Activated T-helper 17 cell treated with anti-CD3 and anti-CD28 coated beads, Interleukin-2, amount 50 U/mL, for 72 hours (primary cell): ENCODE measurements around the gene FMOD. TPM values are rescaled to one million over a fixed set of nuclear protein-coding genes. Genes with fewer than 3 reads are reported as not detected.

Experiments
- ATAC-seq: fragments of 150-1000 bp; cut with Tn5 transposase; replicated peaks from 2 replicates; pipeline ENCODE4 v1.10.0; 2021; ENCODE audit warnings: mild to moderate bottlenecking, moderate library complexity
- H3K27ac Mint-ChIP-seq: one replicate; pipeline ENCODE4 v1.8.0; 2022; ENCODE audit warnings: mixed read lengths
- H3K27me3 Mint-ChIP-seq: one replicate; pipeline ENCODE4 v1.8.0; 2022; ENCODE audit warnings: mixed read lengths
- H3K36me3 Mint-ChIP-seq: one replicate; pipeline ENCODE4 v1.8.0; 2022; ENCODE audit warnings: low read depth, mild to moderate bottlenecking, mixed read lengths
- H3K4me1 Mint-ChIP-seq: one replicate; pipeline ENCODE4 v1.8.0; 2022; ENCODE audit warnings: mixed read lengths
- H3K4me3 Mint-ChIP-seq: one replicate; pipeline ENCODE4 v1.8.0; 2022; ENCODE audit warnings: mild to moderate bottlenecking, mixed read lengths
- H3K9me3 Mint-ChIP-seq: one replicate; pipeline ENCODE4 v1.8.0; 2022; ENCODE audit warnings: mixed read lengths
- total RNA-seq, 2 donors: library from RNA; stranded (reverse); gene quantifications; one replicate each; pipeline ENCODE4 v1.2.3, GENCODE V29; 2022

FMOD gene
- total RNA-seq, 2 donors from 2014 or later = 0.26 TPM; not detected in 1

DNA sequence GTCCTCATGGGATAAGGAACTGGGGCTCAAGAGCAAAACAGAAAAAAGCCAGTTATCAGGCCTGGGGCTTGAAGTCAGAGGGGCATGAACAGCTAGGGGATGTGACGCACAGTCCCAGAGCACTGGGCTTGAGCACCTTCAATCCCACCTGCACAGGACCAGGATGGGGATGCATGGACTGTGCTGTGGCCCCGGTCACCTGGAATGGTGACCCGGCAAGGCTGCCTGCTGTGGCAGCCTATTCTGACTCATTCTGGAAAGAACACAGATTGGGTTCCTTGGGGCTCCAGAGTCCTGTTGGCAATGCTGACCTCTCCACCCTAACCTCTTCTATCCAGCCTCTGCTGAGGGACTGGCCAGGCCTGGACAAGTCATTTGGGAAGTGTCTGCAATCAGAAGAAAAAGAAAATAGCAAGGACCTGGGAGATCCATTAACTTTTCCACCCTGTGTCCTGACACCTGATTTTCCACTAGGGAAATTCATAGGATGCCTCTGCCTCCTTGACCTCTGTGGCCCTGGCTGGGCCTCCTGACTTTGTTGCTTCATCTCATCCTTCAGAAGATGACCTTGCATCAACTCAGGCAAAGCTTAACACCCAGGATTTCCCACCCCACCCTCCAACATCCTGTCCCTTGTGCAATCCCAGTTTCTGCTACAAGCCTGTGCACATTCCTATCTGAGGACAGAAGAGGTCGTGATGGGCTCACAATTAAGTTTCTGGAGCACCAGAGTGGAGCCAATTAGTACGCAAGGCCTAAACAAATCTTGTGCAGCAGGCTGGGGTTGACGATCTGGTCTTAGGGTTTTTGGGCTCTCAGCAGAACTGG, 17.9 kb upstream of the FMOD start:
- Mint-ChIP-seq H3K27ac (no peak overlapping the region), H3K4me1 (no peaks in the 10 kb centered on the region), H3K27me3 (peaks cover 14% of the 10 kb centered on the region), H3K4me3 (no peak overlapping the region), H3K36me3 (no peaks in the 10 kb centered on the region), H3K9me3 (no peaks in the 10 kb centered on the region)
- ATAC-seq = no peak

DNA sequence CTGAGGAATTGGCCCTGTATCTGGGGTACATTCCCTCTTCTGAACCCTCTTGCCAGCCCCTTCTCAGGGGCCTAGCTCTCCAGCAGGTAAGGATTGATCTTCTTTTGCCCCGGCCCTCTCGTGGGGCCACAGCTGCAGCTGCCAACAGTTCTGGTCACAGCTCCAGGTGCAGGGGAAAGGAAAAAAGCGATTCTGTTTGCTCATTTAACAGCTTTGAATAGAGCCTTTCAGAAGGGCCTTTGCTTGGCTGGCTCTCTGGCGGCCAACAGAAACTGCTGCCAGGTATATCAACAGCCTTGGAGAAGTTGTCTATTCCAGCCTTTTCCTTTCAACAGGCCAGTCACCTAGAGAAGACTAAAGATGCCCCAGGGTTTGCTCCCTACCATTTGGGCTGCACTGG, 16.1 kb upstream of the FMOD start:
- Mint-ChIP-seq H3K4me3 (no peak overlapping the region), H3K4me1 (no peaks in the 10 kb centered on the region), H3K27me3 (peaks cover 14% of the 10 kb centered on the region), H3K27ac (no peak overlapping the region), H3K36me3 (no peaks in the 10 kb centered on the region), H3K9me3 (no peaks in the 10 kb centered on the region)
- ATAC-seq = no peak

DNA sequence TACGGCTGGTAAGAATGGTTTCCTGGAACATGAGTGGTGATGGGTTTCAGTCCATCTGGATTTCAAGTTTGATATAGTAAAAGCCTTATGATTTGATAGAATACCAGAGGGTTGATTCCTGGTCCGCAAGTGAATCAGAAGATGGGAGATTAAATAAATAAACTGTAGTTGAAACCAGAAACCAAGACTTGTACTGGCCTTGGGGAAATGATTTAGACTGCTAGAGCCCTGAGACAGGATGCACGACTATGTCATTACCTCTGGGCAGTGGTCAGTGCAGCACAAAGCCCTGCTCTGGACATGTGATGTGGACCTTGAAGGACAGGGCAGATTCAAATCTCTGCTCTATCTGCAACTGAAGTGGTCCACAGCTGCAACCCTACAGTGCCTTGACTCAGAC, 15.6 kb upstream of the FMOD start:
- no peak overlapping the region for H3K4me3 Mint-ChIP-seq
- H3K36me3 Mint-ChIP-seq = no peaks in the 10 kb centered on the region
- H3K9me3 Mint-ChIP-seq = no peaks in the 10 kb centered on the region
- no peak overlapping the region for H3K27ac Mint-ChIP-seq
- no peaks in the 10 kb centered on the region for H3K4me1 Mint-ChIP-seq
- H3K27me3 Mint-ChIP-seq = peaks cover 14% of the 10 kb centered on the region
- no peak for ATAC-seq

DNA sequence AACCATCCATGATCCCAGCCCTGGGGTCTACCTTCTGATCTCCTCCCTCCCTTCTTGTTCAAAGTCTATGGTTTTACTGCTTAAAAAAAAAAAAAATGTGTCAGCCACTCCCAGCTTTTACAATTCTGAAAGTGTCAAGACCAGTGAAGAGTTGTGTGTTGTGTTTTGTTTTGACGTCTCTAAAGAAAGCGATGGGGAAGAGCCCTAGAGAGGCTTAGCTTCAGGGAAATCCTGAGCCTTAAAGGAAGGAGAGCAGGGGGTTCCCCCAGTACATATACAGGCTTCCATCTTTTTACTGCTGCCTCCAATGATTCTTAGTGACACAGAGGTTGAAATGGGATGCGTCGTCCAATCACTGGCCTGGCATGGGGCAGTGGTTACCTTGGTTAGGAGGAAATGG, 13.9 kb upstream of the FMOD start:
- Mint-ChIP-seq H3K9me3 (no peaks in the 10 kb centered on the region), H3K4me3 (no peak overlapping the region), H3K4me1 (no peaks in the 10 kb centered on the region), H3K36me3 (no peaks in the 10 kb centered on the region), H3K27ac (no peak overlapping the region), H3K27me3 (peaks cover 20% of the 10 kb centered on the region)
- ATAC-seq = no peak

DNA sequence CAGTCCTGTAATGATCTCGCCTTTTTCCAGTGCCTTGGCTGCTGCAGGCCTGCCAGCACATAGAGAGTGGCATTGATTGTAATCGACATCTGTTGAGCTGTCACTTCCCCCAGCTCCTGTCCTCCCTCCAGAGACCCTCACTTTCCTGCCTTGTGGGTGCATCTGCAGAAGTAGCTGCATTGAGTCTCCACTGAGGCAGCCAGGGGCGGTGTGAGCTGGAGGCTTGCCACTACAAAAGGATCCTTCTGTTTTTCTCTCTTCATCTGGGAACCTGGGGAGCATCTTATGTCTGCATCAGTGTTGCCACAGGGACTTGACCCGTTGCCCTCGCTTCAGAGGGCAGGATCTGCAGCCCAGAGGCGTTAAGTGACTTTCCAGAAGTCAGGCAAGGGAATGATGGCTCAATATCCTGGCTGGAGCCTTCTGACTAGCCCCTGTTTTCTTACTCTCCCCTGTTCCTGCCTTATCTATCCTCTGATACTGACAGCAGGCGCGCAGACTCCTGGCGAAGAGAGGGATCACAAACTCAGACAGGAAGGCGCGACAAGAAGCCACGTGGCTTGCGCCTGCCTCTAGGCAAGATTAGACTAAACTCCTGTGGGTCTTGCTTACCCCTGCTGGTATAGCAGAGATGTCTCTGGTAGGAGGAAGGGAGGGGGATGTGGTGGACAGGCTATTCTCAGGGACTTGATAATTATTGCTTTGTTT, 13.3 kb upstream of the FMOD start:
- Mint-ChIP-seq H3K9me3 (no peaks in the 10 kb centered on the region), H3K27me3 (peaks cover 24% of the 10 kb centered on the region), H3K4me1 (no peaks in the 10 kb centered on the region), H3K27ac (no peak overlapping the region), H3K4me3 (no peak overlapping the region), H3K36me3 (no peaks in the 10 kb centered on the region)
- ATAC-seq = no peak

DNA sequence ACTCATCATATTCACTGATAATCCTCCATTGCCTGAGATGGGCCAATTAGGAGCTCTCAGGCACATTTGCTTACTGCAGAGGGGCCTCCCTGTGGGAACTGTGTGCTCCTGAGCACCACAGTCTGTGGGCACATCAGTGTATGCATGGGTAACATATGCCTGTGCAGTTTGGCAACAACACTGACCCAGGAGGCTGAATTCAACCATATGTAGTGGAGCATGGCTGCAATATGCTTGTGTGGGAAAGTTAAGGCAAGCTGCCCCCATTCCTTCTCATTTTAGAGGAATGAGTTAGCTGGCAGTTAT, 11.8 kb upstream of the FMOD start:
- ATAC-seq = no peak
- Mint-ChIP-seq H3K36me3 (no peaks in the 10 kb centered on the region), H3K27ac (no peak overlapping the region), H3K4me1 (no peaks in the 10 kb centered on the region), H3K9me3 (no peaks in the 10 kb centered on the region), H3K4me3 (no peak overlapping the region), H3K27me3 (peaks cover 28% of the 10 kb centered on the region)

DNA sequence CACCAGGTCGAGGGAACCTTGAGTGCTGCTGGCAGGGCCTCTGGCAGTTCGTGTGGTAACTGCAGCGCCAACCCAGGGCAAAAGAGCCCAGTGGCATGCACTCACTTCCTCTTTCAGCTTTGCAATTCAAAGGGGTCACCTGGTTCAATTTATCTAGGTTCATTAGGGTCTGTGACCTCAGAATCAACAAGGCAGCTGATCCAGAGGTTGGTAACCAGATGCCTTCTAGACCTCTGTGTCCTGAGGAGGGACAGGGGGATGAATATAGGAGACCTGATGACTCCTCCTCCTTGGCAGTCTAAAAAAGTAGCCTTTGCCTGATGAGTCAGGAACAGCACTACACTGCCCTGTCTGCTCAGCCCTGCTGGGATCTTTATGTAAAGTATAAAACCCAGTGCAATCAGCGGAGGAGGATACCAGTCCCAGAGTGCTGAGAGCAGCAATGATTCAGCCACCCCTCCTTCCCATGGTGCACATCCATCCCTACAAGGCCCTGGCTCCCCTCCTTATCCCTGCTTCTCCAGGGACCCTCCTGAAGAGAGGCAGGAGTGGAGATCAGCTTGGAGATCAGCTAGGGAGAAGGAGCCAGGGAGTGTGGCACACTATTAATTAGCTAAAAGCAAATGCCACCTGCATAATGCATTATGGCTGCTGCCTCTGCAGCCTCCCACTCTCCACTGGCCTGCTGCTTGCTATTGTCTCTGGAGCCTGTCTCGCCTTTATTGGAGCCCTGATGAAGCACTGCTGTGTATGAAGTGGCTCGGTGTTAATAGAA, 11.2 kb upstream of the FMOD start:
- H3K27ac Mint-ChIP-seq = no peak overlapping the region
- no peaks in the 10 kb centered on the region for H3K9me3 Mint-ChIP-seq
- H3K36me3 Mint-ChIP-seq = no peaks in the 10 kb centered on the region
- ATAC-seq = no peak
- no peak overlapping the region for H3K4me3 Mint-ChIP-seq
- no peaks in the 10 kb centered on the region for H3K4me1 Mint-ChIP-seq
- peaks cover 32% of the 10 kb centered on the region for H3K27me3 Mint-ChIP-seq

DNA sequence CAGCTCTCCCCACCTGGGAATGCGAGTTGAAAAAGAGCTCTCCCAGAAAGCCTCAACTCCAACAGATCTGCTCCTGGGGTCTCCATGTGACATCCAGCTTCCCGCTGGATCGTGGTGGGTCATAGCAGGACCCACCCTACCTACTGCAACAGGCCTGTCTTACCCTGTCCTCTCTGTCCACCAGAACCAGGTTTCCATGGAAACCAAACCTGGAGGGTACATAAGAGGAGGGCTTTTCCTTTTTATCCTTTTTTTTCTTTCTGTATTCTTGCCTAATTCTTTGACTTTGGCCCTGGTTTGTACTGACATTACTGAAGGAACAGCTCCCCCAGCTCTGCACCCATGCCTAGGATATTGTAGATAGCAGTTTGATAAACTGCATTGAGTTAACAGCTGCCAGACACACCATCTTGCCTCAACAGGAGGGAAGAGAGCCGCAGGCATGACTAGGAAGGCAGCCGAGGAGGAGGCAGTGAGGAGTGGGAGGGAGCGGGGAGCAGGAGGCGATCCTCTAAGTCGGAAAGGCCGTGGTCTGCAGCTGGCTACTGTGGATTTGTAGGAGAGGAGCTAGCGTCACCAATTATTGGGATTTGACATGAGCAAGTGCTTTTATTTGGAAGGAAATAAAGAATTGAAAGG, 9.7 kb upstream of the FMOD start:
- no peak overlapping the region for H3K4me3 Mint-ChIP-seq
- H3K27ac Mint-ChIP-seq = no peak overlapping the region
- no peaks in the 10 kb centered on the region for H3K9me3 Mint-ChIP-seq
- no peaks in the 10 kb centered on the region for H3K36me3 Mint-ChIP-seq
- H3K4me1 Mint-ChIP-seq = no peaks in the 10 kb centered on the region
- ATAC-seq = no peak
- H3K27me3 Mint-ChIP-seq = peaks cover 36% of the 10 kb centered on the region

DNA sequence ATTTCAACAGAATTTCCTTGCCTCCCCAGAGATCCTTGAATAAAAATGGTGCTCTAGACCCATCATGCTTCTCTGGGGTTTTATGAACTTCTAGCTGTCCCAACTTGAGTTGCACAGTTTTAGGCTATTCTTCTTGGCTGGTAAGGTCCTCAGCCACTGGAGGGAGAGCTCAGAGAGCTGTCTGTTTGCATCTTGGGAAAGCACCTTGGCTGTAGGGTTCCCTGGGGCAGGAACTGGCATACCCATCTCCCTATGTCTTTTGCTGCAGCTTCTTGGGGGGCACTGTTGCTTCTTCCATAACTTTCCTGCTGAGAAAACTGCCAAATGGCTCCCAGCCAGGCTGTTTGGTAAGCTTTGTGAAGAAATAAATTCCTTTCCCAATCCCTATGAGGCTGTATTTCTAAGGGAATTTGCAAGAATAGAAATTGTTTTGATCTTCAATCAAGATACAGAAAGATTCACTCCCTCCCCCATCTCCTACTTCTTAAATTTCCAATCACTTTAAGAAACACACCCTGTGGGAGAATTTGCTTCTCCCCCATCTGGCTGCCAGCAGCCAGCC, 8.2 kb upstream of the FMOD start:
- Mint-ChIP-seq H3K36me3 (no peaks in the 10 kb centered on the region), H3K9me3 (no peaks in the 10 kb centered on the region), H3K27ac (no peak overlapping the region), H3K4me1 (no peaks in the 10 kb centered on the region), H3K27me3 (peaks cover 27% of the 10 kb centered on the region), H3K4me3 (no peak overlapping the region)
- no peak for ATAC-seq

DNA sequence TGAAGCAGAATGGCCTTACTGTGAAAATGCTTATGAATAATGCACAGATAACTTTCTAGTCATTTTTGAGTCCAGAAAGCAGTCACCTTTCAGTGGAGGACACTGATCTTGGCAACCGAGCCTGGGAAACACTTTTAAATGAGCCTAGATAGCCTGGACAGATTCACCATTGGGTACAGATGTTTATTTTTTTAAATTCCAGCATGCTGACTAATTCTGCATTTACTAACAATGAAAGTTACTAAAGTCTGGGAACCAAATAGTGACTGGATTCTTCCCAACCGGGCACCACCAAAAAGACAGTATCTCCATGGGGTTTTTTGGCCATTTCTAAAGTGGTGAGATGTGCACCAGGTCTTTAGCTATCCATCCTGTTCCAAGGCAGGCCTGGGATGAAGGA, 3.3 kb upstream of the FMOD start:
- H3K27me3 Mint-ChIP-seq = peaks cover 34% of the 10 kb centered on the region
- H3K27ac Mint-ChIP-seq = no peak overlapping the region
- ATAC-seq = no peak
- H3K9me3 Mint-ChIP-seq = no peaks in the 10 kb centered on the region
- no peak overlapping the region for H3K4me3 Mint-ChIP-seq
- no peaks in the 10 kb centered on the region for H3K36me3 Mint-ChIP-seq
- no peaks in the 10 kb centered on the region for H3K4me1 Mint-ChIP-seq

DNA sequence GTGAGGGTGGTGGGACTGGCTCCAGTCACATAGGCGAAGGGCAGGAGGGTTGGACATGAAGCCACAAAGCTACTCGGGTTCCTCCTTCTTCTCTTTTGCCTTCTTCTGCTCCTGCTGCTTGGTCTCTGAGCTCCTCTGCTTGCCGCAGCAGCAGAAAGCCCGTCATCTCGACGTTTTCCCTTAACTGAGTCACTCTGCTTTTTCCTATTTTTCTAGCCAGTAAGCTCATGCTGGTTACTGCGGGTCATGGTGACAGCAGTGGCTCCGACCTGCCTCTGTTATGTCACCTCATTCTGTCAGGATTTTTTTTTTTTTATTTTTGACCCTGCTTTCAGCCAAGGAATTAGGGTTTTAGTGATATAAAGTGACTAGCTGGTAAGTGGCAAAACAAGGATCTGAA, 2.6 kb upstream of the FMOD start:
- Mint-ChIP-seq H3K4me3 (no peak overlapping the region), H3K27ac (no peak overlapping the region), H3K36me3 (no peaks in the 10 kb centered on the region), H3K4me1 (no peaks in the 10 kb centered on the region), H3K27me3 (peaks cover 33% of the 10 kb centered on the region), H3K9me3 (no peaks in the 10 kb centered on the region)
- no peak for ATAC-seq

DNA sequence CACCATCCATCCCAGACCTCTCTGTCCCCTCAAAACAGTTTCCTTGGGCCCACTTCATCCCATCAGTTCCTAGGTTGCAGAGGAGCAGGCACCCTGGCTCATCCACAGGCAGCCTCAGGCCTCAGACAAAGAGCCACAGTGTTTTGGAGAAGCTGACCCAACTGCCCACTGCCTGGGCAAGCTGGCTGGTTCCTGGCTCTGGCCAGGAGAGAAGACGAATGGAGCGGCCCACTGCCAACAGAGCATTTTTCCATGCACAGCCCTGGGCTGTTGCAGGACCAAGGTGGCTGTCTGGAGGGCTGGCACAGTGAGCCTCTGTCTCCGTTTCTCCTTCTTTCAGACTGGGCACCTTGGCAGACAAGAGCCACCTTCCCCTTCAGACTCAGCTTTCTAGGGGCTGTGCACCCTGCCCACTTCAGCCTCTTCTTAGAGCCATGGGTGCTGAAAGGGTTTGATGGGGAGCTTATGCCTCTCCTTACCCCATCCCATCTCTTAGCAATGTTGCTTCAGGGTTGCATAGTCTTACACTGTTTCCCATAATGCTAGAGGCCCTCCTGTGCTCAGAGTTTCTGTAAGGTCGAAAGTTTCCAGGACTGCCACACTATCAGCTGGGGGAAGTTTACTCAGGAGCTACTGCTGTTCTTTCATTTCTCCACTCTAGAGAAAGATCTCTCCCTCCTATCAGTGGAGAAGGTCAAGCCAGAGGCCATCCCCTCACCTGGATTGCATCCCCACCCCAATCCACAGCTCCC, 973 bp downstream of the FMOD start:
- H3K36me3 Mint-ChIP-seq = no peaks in the 10 kb centered on the region
- no peak overlapping the region for H3K4me3 Mint-ChIP-seq
- no peak for ATAC-seq
- no peaks in the 10 kb centered on the region for H3K4me1 Mint-ChIP-seq
- H3K27ac Mint-ChIP-seq = no peak overlapping the region
- no peaks in the 10 kb centered on the region for H3K9me3 Mint-ChIP-seq
- H3K27me3 Mint-ChIP-seq = peaks cover 27% of the 10 kb centered on the region

DNA sequence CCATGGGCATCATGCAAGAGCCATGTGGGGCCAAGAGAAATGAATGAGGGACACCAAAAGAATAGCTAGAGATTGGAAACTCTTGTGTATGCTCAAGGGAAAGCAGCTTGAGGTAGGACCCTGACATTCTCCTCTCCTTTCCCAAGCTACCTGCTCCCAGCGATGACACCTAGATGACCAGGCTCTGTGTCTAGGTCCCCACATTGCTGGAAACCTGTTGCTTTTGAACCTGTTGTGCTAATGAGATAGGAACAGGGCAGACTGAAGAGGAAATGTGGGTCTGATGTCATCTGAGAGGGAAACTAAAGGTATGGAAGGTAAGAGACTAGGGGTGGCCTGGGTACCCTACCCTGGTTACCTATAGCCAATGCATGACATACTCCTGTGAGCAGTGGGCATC, 1.8 kb downstream of the FMOD start:
- Mint-ChIP-seq H3K4me1 (no peaks in the 10 kb centered on the region), H3K27me3 (peaks cover 32% of the 10 kb centered on the region), H3K36me3 (no peaks in the 10 kb centered on the region), H3K4me3 (no peak overlapping the region), H3K27ac (no peak overlapping the region), H3K9me3 (no peaks in the 10 kb centered on the region)
- no peak for ATAC-seq

DNA sequence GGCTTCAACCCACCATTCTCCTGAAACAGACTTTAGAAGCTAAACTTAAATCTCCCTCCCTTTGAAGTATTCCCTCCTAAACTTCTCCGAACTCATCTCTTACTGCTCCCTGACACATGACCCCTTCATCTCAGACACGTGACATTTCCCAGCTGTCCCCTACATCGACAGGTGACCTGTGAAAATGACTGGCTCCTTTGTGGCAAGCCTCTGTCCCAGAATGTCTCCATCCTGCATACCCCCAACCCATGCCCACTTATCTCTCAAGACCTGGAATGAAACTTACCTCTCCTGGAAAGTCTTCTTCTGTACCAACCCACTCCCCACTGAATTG, 4.2 kb downstream of the FMOD start:
- H3K9me3 Mint-ChIP-seq = no peaks in the 10 kb centered on the region
- no peaks in the 10 kb centered on the region for H3K36me3 Mint-ChIP-seq
- H3K4me3 Mint-ChIP-seq = no peak overlapping the region
- peaks cover 31% of the 10 kb centered on the region for H3K27me3 Mint-ChIP-seq
- ATAC-seq = no peak
- no peaks in the 10 kb centered on the region for H3K4me1 Mint-ChIP-seq
- no peak overlapping the region for H3K27ac Mint-ChIP-seq
